Hematopoietic multipotent progenitor cell treated with erythropoietin and hydrocortisone succinate and interleukin-3 and kit ligand, for 4 days (in vitro differentiated cells): Measurements from ENCODE around the gene NRXN3.

Experiments used
- DNase-seq: peaks from one replicate; pipeline ENCODE4 v3.0.0-alpha.2; 2015

NRXN3 gene

DNA sequence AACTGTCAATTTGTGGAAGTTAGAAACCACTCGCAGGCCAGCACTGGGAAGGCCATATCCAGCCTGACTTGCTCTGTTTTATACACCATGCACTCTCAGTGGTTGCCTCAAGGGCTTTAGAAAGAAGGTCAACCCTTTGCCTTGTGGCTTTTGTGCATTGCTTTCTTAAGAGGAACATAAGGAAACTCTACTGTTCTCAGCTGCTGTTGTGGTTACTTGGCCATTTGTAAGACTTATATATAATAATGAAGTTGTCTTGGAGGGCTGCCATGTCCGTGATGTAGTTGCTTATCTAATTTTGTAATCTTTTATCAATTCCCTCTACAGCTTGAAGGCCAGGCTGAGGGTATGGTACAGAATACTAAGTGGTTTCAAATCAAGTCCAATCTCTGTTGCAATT lies 1403.3 kb downstream of the NRXN3 start:
- peak; percentile 67 for DNase-seq

DNA sequence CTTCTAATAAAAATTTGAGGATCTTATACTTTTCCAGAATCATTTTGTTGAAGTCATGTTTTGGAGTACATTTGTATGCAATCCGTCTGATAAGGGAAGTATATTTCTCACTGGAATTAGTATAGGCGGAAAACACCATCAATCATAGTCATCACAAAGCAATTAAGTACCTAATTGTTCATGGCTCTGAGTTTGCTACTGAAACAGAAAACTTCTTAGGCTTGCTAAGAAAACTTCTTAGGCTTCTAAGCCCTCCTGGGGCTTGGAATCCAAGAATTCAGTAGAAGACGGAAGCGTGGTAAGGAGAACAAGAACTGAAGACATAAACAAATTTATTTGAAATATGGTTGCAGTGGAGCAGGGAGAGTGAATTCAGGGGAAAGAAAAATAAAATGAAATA lies 1404.9 kb downstream of the NRXN3 start:
- no peak for DNase-seq

DNA sequence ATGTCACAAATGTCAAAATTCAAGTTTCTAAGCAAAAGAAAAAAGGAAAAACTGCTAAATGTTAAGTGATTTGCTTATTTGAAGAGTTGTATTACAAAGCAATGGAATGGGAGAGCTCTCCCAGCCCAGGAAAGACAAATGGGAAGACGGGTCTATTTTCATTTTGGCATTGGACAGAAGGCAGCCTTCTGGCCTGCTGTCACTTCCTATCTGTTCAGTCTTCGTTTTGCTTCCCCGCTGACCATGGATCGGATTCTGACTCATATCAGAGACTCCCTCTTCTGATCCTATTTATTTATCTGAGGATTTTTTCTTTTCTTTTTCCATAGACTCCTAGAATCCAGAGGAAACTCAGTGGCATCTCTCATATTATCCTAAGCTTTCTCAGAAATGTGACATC lies 1406.3 kb downstream of the NRXN3 start:
- no peak for DNase-seq

DNA sequence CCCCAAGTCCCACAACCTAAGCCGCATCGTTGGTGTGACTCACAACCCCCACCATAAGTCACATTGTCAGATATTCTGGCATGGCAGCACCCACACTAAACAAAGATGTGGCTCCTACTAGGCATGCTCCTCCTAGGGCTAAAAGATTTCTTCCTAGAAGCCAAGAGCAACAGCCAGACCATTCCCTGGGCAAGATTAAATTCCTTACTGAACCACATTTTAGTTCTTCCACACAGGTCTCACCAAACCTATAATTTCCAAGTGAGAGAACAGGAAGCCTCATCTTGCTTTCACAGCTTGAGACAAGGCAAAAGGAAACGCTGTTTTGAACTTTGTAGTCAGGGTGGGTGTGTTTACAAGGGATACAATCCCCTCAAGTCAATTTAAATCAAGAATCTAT lies 1408.3 kb downstream of the NRXN3 start:
- no peak for DNase-seq

DNA sequence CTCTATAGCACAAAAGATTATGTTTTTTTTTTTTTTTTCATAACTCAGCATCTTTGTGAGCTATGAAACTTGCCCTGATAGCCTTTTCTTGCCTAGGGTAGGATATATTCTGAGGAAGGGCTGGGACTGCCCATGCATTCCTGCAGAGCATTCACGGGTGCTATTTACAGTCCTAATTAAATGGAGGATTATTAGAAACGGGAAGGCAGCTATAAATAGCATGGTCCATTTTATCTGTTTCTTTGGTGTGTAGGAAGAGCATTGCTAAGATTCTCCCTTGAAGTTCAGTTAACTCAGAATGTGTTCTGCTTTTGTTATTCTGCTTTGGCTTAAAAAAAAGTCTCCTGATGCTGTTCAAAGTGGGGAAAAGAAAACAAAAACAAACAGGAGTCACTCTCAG lies 1410.2 kb downstream of the NRXN3 start:
- DNase-seq = no peak

DNA sequence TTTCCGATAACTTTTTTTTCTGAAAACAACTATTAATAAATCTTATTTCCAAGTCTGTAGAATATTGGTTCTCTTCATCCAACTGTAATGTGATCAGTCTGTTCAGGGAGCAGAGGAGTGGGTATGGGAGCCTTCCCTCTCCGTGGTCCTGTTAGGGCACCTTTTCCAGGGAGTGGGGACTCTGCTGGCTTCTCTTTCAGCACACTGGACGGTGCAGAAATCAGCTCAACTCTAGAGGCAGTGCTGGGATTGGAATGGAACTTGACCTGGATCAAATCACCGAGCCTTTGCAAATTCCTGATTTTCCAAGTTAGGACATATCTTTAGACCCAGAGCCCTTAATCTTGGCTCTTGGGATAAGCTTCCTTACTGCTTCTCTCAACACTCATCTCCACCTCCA lies 1410.7 kb downstream of the NRXN3 start:
- DNase-seq = no peak

DNA sequence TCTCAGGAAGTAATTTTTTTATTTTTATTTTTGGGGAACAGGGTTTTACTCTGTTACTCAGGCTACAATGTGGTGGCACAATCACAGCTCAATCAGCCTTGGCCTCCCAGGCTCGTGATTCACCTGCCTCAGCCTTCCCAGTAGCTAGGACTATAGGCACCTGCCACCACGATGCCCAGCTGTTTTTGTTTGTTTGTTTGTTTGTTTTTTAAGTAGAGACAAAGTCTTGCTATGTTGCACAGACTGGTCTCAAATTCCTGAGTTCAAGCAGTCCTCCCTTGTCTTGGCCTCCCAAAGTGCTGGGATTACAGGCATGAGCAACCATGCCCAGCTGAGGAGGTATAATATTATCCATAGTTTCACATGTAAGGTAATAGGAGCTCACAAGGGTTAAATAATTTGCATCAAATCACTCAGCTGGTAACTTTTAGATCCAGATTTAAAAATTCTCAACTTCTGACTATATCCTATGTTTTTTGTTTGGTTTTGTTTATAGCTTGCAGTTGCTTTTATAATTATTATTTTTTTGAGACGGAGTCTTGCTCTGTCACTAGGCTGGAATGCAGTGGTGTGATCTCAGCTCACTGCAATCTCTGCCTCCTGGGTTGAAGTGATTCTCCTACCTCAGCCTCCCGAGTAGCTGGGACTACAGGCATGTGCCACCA lies 1411.9 kb downstream of the NRXN3 start:
- no peak for DNase-seq

DNA sequence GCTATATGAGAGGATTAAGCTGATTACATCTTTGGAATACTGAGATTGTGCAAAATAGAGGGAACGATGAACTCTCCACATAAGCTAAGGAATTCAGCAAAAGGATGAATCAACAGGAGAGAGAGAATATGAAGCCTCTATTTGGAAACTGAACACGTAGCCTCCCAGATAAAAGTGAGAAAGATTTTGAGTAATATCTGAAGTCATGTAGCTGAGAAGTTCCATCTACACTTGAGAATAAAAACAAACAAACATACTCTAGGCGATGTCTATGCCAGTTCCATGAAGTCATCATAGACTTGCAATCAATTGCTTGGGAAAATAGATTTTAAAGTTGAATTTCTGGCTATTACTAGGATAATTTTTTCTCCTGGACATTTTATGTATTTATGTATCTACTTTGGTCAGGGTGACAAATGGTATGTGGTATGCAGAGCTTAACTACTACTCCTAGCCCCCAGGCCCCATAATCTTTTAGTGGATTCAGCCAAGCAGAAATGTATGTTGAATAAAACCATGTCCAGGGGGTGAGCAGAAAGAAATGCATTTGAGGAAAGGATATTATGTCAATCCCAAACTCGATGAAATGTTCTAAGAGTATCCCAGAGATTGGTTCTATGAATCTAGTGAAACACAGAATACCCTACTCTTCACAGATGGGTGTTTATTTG lies 1413.7 kb downstream of the NRXN3 start:
- no peak for DNase-seq

DNA sequence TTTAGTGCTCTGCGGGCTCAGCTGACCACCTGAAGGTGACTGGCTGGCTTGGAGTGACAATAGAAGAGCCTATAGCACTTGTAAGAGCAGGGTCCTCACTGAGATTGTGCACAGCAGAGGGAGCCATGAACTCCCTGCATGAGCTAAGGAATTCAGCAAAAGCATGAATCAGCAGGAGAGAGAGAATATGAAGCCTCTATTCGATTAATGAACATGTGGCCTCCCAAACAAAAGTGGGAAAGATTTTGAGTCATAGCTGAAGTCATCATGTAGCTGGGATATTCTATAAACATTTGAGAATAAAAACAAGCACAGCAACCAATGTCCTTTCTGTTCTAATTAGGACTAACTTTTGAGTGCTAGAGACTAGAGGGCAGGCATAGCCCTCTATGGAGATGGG lies 1414.5 kb downstream of the NRXN3 start:
- DNase-seq = no peak

DNA sequence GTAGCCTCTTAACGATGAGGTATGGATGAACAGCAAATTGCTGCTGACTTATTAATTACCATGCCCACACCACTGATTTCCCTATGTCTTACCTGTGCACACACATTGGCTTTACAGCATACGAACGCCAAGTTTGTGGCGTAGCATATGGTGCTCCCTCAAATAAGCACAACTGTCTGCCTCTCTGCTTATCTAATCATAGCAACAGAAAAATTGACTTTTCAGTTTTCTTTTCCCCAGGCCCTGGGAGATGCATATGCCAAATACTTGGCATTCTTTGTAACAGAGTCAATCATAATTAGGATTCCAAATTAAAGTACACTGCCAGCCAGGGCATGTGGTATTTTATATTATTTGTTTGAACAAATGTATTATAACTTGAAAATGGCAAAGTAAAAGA lies 1415.7 kb downstream of the NRXN3 start:
- DNase-seq = no peak

DNA sequence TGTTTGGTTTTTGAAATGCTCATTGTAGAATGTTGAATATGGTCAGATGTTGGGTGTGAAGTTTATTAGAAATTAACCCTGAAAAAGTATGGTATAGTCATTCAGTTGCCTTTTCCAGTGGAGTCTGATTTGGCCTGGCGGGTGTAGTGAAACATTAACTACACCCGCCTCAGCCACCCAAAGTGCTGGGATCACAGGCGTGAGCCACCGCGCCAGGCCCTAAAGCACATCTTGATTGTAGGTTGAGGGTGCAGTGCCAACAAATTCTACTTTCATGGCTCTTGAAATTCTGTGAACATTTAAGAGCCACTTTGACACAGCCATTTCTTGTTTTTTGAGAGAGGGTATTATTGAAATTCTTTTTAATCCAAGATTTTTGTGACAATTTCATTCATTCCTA lies 1416.2 kb downstream of the NRXN3 start:
- no peak for DNase-seq

DNA sequence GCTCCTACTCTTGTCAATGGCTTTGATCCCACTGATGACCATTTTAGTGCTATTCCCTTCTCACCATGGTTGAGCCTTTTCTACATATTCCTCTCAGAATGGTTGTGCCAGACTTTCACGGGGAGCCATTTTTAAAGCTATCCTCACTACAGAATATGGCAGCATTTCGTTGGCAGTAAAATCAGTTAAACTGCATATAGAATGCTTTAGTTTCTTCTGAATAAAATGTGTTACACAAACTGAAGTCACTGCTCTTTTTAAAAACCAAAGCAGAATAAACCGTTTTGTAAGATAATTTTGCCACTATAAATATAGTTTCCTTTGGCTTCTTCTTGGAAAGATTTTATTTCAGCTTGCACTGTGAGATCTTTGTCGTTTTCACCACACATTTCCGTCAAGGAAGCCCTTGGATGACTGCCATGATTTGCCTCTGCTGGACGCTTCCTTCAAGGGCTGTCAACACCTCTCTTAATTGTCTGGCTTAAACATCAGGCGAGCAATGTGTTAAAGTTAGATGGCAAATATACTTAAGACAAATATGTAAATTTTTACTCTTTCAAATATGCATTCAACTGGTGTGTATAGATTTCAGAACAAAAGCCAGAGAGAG lies 1416.9 kb downstream of the NRXN3 start:
- peak; percentile 48 for DNase-seq

DNA sequence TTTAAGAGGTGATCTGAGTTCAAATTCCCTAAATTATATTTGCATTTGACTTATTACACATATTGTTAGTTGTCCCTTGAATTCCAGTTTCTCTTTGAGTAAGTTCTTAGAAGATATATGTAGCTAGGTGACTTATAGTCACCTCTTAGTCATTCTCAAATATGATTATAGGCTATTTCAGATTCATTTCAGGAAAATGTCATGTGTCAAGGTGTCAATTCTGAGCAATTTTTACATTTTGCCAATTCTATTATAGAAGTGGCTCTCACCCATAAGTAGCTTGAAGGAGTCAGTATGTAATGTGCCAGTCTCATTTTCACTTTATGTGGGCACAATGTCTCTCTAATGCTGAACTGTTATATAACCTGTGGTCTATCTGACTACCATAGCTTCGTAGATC lies 1417.7 kb downstream of the NRXN3 start:
- DNase-seq = no peak

DNA sequence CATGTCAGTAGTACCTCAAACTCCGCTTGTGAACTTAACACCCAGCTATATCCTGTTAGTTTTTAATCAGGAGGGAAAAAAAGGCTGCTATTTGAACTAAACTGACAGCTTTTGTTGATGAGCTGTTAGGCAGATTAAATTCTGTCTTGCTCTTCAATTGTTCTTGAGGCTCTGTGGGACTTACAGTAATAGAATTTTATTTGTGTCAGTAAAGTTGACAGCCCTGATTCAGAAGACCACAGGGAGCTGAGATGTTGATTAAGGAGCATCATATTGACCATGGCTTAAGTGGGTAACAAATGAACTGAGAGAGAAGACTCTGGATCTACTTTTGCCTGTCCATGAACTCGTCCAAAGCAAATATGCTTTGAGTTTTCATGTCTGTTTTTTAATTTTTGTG lies 1418.2 kb downstream of the NRXN3 start:
- no peak for DNase-seq

DNA sequence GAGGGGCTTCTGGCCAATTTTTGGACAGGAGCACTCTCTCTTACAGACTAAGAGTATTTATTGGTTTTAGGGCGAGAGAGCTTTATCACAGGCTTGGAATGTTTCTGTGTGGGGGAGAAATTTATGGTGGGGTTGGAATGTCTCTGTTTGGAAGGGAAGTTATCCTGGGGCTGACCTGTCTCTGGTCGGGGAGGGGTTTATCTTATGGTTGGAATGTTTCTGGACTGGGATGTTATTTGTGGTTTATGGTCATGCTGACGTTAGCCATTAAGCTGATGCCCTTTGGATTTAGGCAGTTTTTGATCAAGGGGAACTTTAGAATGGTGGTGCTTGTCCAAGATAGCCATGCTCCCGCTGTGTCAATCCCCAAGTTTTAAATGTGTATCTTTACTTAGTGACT lies 1426.4 kb downstream of the NRXN3 start:
- DNase-seq = no peak

DNA sequence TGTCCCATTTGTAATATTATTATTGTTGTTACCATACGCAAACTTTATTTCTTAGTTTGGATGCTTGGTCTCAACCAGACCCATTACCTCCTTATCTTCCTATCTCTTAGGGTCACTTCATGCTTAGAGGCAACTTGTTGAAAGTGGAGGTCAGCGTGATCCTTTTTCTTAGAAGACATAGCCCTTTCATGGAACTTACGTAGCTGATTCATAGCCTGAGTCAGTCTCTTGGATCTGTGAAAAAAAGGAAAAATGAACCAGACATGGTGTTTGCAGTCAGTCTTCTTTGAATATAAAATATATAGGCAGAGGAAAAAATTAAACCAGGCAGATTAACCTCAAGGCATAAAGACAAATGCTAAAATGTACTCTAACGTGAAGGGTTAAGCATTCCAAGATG lies 1427.4 kb downstream of the NRXN3 start:
- DNase-seq = no peak

DNA sequence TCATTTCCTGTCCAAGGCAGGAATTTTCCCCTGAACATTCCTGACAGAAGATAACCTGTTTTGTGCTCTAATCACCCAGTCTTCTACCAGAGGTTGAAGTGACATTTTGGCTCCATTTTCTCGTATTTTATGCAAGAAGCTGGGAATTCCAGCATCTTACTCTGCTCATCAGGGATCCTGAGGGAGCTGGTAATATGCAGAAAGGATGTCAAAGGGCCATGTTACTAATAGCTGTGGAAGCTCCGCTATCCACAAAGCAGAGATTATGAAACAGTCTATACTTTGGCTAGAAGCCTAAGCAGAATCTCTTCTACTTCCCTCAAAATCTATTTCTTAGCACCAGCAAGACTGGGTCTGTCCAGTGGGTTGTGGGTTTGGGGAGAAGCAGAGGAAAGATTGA lies 1428.2 kb downstream of the NRXN3 start:
- DNase-seq = no peak

DNA sequence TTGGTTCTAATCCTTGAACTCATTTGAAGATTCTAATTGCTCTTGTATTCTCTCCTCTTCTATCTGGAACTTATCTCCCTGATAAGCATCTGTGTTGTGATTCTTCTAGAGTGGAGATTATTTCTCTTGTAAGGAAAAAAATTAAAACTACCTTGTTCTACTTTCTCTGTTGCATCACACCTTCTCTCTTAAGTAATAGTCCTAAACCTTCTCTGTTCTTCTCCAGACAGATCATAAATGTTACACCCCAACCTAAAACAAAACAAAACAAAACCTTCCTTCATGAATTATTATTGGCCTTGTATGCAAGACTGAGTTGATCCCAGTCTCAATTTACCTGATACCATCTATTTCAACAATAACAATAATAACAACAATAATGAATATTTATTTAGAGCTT lies 1429.1 kb downstream of the NRXN3 start:
- DNase-seq = no peak

DNA sequence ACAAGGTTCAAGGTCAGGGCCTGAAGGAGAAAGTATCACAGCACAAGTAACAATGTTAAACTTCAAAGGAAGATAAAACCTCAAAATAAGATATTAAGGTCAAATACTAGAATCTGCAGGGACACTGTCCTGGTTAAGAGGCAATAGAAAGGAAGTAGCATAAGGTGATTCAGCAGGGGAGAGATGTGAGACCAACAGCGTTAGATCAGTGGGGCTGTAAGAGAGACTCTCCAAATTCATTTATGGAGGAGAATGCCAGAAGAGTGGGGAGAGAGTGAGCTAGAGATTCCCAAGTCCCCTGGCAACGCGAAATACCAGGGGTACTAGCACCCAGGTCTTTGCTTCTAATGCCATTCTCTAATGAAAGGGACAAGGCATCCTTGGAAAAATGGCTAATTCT lies 1430.2 kb downstream of the NRXN3 start:
- no peak for DNase-seq

DNA sequence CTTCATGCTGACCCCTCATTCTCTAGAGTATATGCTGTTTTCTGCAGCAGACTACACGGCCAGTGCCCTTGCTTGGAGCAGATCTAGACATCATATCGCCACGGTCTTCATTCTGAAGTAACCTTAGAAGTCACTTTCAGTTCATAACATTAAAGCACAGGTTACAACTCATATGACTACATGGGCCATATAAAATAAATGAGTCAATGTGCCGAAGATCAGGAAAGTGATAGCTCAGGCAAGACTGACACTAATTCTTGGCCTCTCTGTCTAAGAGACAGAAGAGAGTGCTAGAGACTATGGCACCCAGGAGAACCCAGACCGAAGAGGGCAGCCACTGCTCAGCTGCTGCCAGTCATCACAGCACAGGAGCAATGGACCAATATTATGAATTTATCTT lies 1431.4 kb downstream of the NRXN3 start:
- no peak for DNase-seq

DNA sequence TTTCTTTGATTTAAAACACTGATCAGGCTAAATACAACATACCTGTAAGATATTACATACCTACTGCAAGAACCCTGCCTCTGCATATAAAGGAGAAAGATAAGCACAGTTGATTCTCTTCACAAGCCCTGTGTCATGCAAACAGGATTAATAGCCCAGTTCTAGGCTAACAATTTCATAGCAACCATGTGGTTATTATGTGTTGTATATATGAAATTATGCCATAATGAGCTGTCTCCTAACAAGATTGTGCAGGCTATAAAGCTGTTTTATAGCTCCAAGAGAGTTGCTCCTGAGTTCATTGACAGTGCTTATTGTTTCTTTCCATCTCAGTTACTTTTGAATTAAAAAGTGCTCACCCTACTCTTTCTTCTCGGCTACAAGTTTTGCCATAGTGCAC lies 1431.9 kb downstream of the NRXN3 start:
- DNase-seq = no peak

DNA sequence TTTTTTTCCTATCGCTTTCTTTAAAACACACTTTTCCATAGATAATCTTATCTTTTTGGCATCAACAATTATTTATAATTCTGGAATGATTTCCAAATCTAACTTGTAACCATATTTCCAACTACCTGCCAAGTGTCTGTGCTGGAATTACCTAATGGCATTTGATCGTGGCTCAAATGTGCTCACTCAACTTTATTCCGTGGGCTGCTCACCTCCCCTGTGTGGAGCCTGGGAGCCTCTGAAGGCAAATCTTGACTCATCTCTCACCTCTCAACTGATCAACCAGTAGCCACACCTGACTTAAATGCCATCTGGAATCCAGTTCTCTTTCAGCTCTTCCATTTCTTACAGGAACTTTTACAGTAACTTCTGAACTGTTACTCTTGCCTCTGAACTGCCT lies 1432.6 kb downstream of the NRXN3 start:
- no peak for DNase-seq

DNA sequence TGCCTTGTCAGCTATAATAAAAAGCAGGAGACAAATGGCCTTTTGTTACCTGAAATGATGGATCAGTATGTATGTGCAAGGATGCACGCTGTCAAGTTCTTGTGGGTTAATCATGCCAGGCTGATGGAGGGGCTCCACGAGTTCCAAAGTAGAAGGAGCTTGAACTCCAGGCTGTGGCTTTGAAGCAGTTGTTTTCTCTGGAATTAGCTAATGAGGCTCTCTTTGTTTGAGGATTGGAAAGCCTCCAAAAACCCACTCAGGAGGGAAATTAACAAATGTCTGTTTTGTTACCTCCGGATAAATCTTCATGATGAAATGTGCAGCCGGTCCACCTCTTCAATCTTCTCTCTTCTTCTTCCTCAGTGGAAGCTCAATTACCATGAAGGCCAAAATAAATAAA lies 1435.7 kb downstream of the NRXN3 start:
- DNase-seq = no peak

DNA sequence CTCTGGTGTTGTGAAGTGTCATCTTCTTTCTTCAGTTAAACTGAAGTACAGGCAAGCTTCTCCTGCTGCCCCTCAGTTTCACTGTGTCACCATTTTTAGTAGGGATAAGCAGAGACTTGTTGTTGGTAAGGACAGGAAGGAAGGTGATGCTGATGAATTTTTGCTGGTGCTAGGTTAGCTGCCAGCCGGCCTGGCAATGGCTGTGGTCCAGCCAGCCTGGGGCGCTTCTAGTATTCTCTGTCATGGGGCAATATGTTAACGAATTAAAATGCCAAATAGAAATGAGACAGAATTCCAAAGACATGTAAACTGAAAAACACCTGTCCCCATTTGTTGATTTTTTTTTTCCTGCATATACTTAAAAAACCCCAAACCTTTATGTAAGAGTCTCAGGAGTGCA lies 1438.3 kb downstream of the NRXN3 start:
- DNase-seq = no peak

DNA sequence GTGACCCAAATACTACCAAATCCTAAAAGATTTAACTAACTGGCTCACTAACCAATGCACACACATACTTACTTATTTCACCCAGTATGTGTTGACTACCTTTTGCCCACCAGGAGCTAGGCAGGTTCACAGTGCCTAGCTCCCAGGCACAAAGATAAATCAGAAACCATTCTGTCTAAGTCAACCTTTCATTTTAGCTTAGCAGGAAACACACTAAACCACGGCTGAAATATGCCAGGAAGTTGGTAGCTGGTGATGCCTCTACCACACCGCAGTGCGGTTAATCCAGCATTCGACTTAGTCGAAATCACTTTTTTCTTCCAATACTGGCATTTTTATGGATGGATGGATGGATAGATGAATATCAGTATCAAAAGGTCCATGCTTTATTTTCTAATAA lies 1443.5 kb downstream of the NRXN3 start:
- peak; percentile 4 for DNase-seq
